NCI-H146 (cell line): ENCODE measurements around the gene DNAJC7.

ENCODE experiments used
- DNase-seq: peaks from one replicate; lab custom pipeline; 2025; lab: John Stamatoyannopoulos, UW

The DNAJC7 gene, protein sequence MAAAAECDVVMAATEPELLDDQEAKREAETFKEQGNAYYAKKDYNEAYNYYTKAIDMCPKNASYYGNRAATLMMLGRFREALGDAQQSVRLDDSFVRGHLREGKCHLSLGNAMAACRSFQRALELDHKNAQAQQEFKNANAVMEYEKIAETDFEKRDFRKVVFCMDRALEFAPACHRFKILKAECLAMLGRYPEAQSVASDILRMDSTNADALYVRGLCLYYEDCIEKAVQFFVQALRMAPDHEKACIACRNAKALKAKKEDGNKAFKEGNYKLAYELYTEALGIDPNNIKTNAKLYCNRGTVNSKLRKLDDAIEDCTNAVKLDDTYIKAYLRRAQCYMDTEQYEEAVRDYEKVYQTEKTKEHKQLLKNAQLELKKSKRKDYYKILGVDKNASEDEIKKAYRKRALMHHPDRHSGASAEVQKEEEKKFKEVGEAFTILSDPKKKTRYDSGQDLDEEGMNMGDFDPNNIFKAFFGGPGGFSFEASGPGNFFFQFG

DNA sequence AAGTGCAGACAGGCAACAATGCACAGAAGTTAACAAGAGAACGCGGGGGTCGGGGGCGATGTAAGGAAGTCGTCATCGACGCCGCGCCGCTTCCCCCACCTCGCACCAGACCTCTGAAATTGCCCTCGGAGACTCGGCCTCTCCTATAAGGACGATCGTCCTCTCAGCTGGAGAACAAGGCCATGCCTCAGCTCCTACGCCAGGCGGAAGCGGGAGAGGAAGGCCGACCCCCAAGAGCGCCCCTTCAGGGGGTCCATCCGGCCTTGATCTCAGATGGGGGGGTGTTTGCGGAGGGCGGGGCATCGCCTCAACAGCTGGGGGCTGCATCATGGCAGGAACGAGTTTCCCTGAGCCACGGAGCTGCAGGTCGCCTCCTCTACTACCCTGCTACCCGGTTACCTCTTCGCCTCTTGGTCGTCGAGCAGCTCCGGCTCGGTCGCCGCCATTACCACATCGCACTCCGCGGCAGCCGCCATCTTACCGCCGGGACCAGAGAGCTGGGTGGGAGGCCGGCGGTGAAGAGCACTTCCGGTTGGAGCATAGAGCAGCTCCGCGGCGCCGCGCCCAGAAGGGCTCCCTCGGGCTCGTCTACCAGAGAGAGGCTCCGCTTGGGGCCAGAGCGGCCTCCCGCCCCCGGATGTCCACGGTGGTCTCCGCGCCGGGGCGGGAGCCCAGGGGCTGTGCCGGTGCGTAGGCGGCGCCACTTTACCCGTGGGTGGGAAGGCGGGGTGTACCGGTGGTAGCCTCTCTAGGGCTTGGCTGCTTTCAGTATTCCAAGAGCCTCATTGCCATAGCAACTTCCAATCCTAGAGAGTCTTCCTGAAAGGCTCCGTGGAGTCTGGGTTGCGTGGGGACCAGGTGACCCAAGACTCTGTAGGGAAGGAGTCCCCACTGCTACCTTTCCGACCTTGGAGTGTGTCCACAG is at the start of gene DNAJC7:
Gene DNAJC7 (minus strand): TSS at position 499 of the 925 bp plus-strand sequence. CDS start 23 bp downstream, at position 476.
- peak; percentile 94 for DNase-seq

DNA sequence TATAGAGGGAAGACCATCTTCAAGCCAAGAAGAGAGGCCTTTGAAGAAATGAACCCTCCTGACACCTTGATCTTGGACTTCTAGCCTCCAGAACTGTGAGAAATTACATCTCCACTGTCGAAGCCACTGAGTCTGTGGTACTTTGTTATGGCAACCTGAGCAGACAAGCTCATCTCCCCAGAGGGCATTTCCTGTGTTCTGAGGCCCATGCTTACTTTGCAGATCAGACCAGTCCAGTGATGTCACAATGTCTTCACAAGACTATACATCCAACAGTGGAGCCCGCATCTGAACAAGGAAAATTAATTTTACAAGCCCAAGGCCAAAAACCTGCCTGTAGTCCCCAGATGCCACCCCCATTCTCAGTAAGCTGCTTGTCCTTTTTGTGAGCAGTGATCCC is 48.0 kb upstream of the DNAJC7 start:
- no peak for DNase-seq

DNA sequence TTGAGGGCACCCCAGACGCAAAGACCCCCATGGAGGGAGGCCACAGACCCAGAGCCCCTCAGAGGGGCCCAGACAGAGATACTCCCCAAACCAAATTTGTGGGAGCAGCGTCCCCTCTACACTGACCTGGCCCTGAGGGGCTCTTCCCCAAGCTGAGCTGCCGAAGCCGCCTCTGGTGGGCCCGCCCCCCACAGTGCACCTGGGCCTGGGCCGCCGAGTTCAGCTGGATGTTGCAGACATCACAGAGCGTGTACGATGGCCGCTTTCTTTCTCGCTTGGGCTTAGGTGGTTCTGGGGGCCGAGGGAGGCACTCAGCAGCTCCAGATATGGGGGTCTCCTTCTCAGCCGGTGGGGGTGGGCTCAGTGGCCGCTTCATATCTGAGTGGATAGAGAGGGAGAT is 45.4 kb upstream of the DNAJC7 start:
- no peak for DNase-seq

DNA sequence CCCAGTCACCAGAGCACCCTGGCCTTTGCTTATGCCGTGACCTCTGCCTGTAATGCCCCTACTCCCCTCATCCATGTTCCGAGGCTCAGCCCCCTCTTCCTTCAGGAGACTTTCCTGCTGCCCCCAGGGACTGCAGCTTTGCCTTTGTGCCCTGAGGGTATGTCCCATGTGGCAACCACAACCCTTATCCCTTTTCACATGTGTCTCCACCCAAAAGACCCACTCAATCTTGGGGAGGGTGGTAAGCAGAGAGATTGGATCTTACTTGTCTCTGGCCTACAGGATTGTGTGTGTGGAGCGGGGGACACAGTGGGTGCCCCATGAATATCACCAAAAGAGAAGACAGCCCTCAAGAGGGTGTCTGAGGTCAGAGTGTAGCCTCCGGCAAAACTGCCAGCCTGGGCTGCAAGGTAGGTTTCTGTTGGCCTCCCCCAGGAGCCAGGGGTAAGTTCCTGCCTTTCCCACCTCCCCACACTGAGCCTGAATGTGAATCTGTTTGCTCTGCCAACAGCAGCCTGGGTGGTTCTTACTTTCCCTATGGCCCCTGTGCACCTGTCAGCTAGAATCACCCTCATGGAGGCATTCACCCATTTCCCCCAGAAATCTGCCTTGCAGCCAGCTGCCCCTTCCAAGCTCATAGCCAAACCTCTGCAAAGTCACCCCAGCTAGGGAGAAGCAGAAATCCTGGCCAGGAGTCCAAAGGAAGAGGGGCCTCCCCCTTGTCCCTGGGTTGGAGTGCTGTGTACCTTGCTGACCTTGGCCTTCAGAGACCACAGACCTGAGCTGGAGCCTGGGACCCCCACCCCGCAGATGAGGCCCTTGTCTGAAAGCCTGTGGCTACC is 44.6 kb upstream of the DNAJC7 start:
- peak; percentile 14 for DNase-seq

DNA sequence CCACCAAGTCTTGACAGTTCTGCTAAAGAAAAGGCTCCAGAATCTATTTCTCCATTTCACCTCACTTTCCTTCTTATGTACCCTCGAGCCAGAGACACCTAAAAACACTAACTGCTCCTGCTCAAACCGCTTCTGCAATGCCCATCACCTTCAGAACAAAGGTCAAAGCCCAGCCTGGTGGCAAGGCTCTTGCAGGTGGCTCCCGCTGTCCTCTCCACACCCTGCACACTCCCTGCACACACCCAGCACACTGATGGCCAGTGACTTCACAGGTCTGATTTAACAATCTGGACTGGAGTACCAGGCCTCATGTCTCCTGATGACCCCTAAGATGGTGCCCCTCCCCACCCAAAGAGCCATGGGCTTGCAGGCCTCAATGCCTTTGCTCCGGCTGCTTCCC is 43.0 kb upstream of the DNAJC7 start:
- no peak for DNase-seq

DNA sequence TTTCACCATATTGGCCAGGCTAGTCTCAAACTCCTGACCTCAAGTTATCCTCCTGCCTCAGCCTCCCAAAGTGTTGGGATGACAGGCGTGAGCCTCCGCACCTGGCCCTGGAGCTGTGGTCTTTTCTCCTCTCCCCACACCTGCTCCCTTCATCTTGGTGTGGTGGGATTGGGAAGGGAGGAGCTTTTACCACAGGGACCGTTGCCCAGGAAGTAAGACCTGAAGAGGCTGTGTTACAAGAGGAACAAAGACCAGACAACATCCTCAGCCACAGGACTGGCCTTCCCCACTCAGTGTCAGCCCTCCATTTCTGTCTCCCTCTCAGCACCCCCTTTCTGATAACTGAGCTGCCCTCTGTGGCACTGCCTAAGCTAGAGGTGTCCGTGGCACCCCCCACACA is 42.6 kb upstream of the DNAJC7 start:
- no peak for DNase-seq

DNA sequence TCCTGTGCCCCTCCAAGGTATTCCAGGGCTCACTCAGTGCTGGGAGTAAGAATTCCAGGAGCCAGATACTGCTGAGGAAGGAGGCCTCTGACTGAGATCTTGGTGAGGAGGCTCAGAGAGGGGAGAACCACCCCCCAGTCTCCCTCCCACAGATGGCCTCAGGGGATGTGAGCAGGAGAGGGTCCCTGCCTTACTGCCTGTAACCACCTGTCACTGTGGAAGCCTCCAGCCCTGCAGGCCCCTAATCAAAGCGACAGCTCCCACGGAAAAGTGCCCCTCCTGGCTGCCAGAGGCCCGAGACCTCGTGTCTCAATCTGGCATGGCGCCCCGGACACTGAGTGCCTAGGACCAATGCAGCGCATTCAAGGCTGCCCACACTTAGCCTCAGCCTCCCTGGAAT is 40.8 kb upstream of the DNAJC7 start:
- no peak for DNase-seq

DNA sequence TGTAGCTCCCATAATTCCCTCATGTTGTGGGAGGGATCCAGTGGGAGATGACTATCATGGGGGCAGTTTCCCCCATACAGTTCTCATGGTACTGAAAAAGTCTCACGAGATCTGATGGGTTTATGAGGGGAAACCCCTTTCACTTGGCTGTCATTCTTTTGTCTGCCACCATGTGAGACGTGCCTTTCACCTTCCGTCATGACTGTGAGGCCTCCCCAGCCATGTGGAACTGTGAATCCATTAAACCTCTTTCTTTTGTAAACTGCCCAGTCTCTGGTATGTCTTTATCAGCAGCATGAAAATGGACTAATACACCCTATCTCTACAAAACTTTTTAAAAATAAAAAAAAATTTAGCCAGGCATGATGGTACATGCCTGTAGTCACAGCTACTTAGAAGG is 39.4 kb upstream of the DNAJC7 start:
- no peak for DNase-seq

DNA sequence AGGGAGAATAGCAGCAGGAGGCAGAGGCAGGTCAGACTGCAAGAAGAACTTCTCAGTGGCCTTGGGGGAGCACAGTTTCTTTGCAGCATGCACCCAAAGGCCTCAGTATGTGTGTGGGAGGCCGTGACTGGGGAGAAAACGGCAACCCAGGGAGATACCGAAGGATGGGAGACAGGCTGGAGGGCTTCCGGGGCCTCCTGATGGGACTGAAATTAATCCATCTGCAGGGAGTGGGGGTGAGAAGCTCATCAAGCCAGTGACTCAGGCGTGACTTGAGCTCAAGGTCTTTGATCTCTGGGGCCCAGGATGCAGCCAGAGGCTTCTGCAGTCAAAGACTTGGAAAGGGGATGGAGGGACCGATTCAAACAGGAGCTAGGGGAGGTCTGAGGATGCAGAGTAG is 38.3 kb upstream of the DNAJC7 start:
- DNase-seq = peak; percentile 48

DNA sequence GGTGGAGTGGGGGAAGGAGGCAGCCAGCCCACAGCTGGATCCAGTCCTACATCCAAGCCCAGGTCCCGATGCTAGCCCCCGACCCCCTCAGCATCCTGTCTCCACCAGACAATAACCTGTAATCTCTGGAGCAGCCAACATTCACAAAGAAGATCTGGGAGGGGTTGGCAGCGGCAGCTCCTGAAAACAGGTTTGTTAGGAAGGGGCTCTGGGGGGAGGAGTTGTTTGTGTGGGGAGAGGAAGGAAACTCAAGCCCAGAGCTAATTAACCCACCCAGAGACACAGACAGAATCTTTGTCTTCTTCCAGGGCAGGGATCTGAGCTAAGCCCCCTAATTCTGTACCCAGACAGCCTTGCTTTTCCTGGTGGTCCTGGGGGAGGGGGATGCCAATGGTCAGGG is 37.8 kb upstream of the DNAJC7 start:
- DNase-seq = no peak

DNA sequence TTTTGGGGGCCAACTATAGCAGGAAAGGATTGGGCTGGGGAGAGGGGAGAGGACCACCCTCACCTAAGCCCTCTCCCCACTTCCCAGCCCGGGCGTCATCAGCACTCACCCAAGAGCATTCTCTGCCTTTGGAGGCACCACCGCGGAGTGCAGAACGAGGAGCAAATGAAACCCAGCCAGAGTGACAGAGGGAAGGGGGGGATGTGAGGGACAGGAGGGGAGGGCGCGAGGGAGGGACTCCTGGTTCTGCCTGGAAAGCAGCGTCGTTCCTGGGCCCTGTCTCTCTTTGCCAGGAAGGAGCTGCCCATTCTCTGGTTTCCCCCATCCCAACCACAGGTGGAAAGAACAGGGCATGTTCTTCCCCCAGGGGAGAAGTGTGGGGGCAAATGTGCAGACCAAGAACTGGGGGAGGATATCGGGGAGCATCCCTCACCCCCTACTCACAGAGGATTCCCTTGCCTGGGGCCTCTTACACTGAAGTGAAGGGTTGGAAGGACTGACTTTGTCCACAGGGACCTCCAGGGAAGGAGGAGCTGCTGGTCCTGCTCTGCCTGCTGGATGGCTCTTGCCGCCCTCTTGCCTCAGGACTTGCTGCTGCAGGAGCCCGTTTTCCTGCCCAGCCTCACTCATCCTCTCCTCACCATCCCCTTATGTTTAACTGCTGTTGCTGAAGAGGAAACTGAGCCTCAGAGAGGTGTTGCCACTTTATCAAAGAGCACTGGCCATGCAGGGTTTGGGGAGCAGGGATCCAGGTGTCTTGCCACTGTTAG is 36.7 kb upstream of the DNAJC7 start:
- no peak for DNase-seq

DNA sequence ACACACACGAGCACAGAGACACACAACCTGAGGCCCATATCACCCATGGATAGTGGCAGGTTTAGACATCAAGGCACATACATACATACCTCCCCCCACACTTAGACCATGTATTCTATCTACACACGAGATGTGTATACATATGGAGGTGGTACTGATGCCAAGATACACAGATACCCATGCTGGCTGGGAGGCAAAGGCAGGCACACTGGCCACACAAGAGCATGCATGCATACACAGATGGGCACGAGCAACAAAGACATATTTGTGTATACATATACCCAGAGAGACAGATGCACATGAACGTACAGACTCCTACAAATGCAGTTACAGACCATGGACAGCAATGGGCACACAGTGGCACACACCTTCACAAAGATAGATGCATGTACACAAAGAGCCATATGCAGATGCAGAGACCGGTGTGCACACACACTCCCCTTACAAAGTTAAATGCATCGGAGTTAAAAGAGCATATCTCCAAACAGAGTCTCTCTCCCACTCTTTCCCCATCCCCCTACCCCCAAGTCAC is 35.2 kb upstream of the DNAJC7 start:
- no peak for DNase-seq

DNA sequence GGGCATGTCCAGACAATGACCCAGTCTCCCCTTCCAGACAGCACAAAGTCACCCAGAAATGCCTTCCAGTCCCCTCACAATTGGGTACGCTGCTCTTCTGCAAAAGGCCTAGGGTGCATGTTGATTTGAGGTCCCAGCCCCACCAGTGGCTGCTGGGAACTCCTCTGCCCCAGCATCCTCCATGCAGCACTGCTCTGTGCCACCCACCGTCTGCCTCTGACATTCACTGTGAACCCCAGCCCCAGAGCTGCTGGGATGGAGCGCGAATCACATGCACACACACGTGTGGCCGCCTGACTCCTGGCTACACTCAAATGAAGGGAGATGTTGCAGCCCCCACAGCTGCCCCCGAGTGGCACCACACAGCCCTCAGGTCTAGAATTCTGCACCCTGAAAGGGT is 34.4 kb upstream of the DNAJC7 start:
- DNase-seq = no peak

DNA sequence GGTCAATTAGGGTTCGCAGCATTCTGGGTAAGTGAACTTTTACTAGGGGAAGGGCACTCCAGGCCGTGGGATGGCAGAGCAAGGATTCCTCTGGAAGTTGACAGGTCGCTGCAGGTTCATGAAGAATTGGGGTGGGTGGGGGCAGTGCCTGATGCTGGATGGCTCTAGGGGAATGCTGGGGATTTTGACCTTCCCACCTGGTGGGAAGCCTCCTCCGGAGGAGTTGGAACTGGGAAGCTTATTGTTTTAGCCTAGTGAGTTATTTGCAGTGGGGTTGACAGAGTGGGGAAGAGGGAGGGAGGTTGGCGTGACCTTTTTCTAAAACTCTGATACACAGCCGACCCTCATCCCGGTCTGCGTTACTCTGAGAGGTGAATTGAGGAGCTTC is 33.8 kb upstream of the DNAJC7 start:
- DNase-seq = no peak

DNA sequence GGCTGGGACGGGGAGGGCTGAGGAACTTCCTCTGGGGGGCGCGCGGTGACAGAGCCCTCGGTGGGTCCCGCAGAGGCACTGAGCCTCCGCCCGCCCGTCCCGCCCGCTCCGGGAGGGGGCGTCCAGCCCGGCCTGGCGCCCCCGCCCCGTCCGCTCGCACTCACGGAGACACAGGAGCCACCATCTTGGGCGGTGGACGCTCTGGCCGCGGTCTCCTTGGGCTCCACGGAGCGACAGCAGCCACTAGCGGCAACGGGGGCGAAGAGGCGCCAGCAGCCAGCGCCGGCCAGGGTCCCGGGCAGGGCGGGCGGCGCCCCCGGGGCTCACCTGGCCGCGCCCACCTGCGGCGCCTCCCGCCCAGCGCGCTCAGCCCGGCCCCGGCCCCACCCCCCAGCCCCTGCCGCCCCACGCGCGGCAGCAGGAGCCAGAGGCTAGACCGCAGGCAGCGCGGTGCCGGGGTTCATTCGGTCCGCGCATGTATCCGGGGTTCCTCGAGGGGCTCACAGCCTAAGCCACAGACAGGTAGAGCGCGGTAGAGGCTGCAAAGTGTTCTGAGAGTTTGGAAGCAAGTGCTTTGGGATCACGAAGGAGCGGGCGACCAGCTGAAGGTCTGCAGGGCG is 33.3 kb upstream of the DNAJC7 start, which contains the start of gene C17orf113:
Gene C17orf113 (minus strand): TSS at position 209 of the 620 bp plus-strand sequence. CDS start 7,225 bp downstream, outside the sequence.
- peak; percentile 76 for DNase-seq

DNA sequence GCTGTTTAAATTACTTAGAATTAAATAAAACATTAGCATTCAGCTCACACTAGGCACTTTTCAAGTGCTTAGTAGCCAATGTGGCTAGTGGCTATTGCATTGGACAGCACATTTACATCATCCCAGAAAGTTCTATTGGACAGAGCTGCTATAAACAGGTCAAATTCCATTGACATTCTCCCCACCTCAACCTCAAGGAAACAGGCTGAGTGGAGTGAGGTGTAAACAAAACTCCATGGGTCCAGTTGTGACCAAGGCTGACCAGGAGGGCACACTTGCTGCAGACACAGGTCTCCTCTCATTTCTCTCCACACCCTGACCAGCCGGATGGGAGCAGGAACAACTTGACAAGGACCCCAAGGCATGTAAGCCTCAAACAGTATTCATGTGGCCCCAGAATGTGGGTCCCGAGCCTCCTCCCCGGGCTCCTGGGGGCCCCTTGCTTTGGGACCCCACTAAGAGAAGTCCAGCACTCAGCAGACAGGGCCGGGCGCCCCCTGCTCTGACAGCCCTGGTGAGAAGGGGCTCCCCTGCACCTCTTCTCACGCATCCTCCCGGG is 32.7 kb upstream of the DNAJC7 start:
- DNase-seq = peak; percentile 24

DNA sequence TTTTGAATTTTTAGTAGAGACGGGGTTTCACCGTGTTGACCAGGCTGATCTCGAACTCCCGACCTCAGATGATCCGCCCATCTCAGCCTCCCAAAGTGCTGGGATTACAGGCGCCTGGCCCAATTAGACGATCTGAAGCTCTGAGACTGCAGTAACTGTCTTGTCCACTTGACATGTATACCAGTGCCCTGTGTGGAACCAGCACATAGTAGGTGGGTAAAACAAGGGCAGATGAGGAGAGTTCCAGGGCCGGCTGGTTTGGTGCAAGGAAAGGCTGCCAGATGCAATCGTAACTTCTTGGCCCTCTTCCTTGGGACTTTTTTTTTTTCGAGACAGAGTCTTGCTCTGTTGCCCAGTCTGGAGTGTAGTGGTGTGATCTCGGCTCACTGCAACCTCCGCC is 30.1 kb upstream of the DNAJC7 start:
- no peak for DNase-seq

DNA sequence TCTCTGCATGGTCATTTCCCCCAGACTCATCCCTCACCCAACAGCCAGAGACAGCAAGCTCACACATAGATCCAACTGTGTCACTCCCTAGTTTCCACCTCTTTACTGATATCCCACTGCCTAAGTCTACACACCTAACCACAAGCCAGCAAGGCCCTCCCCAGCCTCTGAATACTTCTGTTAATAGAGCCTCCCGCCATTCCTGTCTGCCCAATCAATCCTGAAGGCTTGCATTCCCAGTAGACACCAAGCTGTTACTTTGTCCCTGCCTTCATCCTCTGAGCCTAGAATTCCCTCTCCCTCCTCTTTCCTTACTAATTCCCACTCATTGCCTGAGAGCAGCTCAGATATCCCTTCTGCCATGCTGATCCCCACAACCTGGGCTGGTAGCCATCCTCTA is 28.5 kb upstream of the DNAJC7 start:
- no peak for DNase-seq

DNA sequence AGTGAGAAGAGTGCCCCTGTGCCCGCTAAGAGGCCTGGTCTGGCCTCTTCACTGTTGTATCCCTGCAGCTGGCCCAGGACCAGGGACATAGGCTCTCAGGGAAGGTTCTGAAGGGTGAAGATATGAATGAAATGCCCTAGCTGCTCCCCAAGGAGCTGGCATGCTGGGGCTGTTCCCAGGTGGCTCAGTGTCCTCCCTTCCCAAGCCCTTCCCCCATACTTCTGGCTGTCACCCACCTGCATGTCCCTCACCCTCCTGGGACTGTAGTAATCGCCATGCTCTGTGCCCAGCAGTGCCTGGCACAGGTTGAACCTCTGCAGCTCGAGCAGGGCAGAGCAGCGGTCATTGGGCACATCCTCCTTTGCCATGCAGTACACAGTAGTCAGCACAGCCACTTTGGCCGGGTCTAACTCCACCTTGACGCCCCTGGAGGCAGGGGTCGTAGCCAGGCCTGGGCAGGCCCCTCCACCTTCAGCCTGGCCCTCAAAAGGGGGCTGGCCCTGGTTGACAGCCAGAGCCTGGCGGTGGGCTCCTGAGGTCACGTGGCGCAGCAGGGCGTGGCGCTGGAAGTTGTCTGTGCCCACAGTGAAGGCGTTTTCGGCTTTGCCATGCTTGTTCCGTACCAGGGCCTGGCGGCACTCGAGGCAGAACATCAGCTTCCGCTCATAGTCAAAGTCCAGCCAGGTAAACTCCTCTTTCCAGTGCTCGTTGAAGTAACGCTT is 25.5 kb upstream of the DNAJC7 start:
- no peak for DNase-seq
